ENCODE measurements around the gene RAB38.

Gene RAB38

GRCh38 chr11:88151709-88152265, 23.5 kb downstream of the RAB38 start:
- Histone ChIP-seq H3K27ac (ENCODE audit: insufficient read depth, low read depth, low read length, poor library complexity, severe bottlenecking) (no peak overlapping the region), H3K36me3 (ENCODE audit: control insufficient read depth, insufficient read depth, low read length) (no peaks in the 10 kb centered on the region), H3K9me3 (ENCODE audit: control insufficient read depth, low read length) (no peaks in the 10 kb centered on the region), H3K4me1 (ENCODE audit: control insufficient read depth, insufficient read depth, low read length) (no peaks in the 10 kb centered on the region), H3K27me3 (ENCODE audit: control insufficient read depth, insufficient read depth, low read length, poor library complexity, severe bottlenecking) (no peaks in the 10 kb centered on the region), H3K4me3 (ENCODE audit: insufficient read depth, low read depth, low read length) (no peak overlapping the region)
- WGBS, 2 experiments = 91 to 93% methylated on average over 5 of the region's 5 CpGs

DNA sequence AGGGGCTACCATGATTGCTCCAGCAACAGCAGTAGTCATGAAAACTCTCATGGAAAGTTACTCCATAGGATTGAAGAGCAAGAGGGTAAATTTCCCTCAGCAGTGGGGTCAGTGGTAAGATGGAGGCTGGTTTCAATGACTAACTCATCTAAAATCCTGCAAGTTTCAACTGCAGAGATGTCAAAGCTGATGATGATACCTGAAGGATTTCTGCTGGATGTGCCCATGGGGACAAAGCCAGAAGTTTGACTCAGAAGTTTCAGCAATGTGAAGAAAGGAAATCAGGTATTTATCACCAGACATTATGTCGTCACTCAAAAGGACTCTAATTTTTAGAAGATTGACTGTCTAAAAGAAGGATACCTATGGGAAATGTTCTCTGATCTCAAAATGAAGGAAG, 29.1 kb downstream of the RAB38 start:
- Histone ChIP-seq H3K4me3 (ENCODE audit: insufficient read depth, low read depth, low read length) (no peak overlapping the region), H3K27ac (ENCODE audit: insufficient read depth, low read depth, low read length, poor library complexity, severe bottlenecking) (no peak overlapping the region), H3K27me3 (ENCODE audit: control insufficient read depth, insufficient read depth, low read length, poor library complexity, severe bottlenecking) (no peaks in the 10 kb centered on the region), H3K4me1 (ENCODE audit: control insufficient read depth, insufficient read depth, low read length) (no peaks in the 10 kb centered on the region), H3K9me3 (ENCODE audit: control insufficient read depth, low read length) (no peaks in the 10 kb centered on the region), H3K36me3 (ENCODE audit: control insufficient read depth, insufficient read depth, low read length) (no peaks in the 10 kb centered on the region)
- 91% methylated on average over 1 of the region's 1 CpG; no CpG with 5 or more reads in 1 of the 2 experiments for WGBS, 2 experiments

GRCh38 chr11:88139865-88140264, 35.4 kb downstream of the RAB38 start:
- no peaks in the 10 kb centered on the region for H3K9me3 ChIP-seq (ENCODE audit: control insufficient read depth, low read length)
- H3K27me3 ChIP-seq (ENCODE audit: control insufficient read depth, insufficient read depth, low read length, poor library complexity, severe bottlenecking) = no peaks in the 10 kb centered on the region
- H3K36me3 ChIP-seq (ENCODE audit: control insufficient read depth, insufficient read depth, low read length) = no peaks in the 10 kb centered on the region
- H3K27ac ChIP-seq (ENCODE audit: insufficient read depth, low read depth, low read length, poor library complexity, severe bottlenecking) = no peak overlapping the region
- H3K4me1 ChIP-seq (ENCODE audit: control insufficient read depth, insufficient read depth, low read length) = no peaks in the 10 kb centered on the region
- 0% methylated on average over 1 of the region's 1 CpG for WGBS, 2 experiments
- no peak overlapping the region for H3K4me3 ChIP-seq (ENCODE audit: insufficient read depth, low read depth, low read length)

DNA sequence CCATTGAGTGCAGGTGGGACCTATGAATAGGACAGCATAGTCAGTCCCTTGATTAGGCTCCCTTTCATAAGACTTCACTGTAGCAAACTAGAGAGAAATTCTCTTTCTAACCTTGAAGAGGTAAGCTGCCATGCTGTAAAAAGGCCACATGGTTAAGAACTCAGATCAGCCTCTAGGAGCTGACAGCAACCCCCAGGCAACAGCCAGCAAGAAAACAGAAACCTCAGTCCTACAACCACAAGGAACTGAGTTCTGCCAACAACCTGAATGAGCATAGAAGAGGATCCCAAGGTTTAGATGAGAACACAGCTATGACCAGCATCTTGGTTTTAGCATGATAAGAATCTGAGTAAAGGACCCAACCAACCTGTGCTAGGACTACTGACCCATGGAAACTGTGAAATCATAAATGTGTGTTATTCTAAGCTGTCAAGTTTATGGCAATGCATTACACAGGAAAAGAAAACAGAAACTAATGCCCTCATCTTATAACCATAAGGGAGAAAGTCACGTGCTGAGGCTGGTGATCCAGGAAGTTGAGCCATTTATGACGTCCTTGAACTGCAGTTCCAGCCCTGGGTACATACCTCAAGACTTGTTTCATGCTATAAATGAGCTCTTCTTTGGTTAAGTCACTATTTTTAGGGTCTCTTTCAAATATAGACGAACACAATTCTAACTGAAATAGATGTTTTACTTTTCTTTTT, 43.3 kb downstream of the RAB38 start:
- WGBS, 2 experiments = 91 to 92% methylated on average over 3 of the region's 3 CpGs
- Histone ChIP-seq H3K36me3 (ENCODE audit: control insufficient read depth, insufficient read depth, low read length) (no peaks in the 10 kb centered on the region), H3K27me3 (ENCODE audit: control insufficient read depth, insufficient read depth, low read length, poor library complexity, severe bottlenecking) (no peaks in the 10 kb centered on the region), H3K27ac (ENCODE audit: insufficient read depth, low read depth, low read length, poor library complexity, severe bottlenecking) (no peak overlapping the region), H3K4me3 (ENCODE audit: insufficient read depth, low read depth, low read length) (no peak overlapping the region), H3K9me3 (ENCODE audit: control insufficient read depth, low read length) (no peaks in the 10 kb centered on the region), H3K4me1 (ENCODE audit: control insufficient read depth, insufficient read depth, low read length) (no peaks in the 10 kb centered on the region)

- H3K27ac ChIP-seq (ENCODE audit: insufficient read depth, low read depth, low read length, poor library complexity, severe bottlenecking) = no peak overlapping the region
- H3K36me3 ChIP-seq (ENCODE audit: control insufficient read depth, insufficient read depth, low read length) = no peaks in the 10 kb centered on the region
- H3K4me1 ChIP-seq (ENCODE audit: control insufficient read depth, insufficient read depth, low read length) = no peaks in the 10 kb centered on the region
- H3K9me3 ChIP-seq (ENCODE audit: control insufficient read depth, low read length) = no peaks in the 10 kb centered on the region
- H3K4me3 ChIP-seq (ENCODE audit: insufficient read depth, low read depth, low read length) = no peak overlapping the region
- no peaks in the 10 kb centered on the region for H3K27me3 ChIP-seq (ENCODE audit: control insufficient read depth, insufficient read depth, low read length, poor library complexity, severe bottlenecking)
- 90 to 91% methylated on average over 4 of the region's 4 CpGs for WGBS, 2 experiments
Measured at GRCh38 chr11:88122956-88123355, 52.3 kb downstream of the RAB38 start.

DNA sequence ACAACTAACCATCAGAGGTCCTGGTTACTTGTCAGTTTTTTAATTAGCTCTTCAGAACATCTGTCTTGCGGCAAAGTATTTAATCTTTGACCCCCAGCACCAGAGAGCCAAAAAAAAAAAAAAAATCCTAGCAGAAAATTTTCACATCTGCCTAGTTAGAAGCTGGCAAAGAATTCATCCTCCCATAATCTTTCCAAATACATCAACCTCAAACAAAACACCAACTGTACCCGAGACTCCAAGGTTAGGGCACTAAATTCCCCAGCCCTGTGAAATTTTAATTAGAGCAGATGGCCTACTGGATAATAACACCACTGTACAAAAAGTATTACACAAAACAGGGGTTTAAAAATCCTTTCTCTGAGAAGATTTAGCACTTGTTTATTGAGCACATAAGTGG, 55.7 kb downstream of the RAB38 start:
- 90 to 93% methylated on average over 2 of the region's 2 CpGs for WGBS, 2 experiments
- Histone ChIP-seq H3K9me3 (ENCODE audit: control insufficient read depth, low read length) (no peaks in the 10 kb centered on the region), H3K4me3 (ENCODE audit: insufficient read depth, low read depth, low read length) (no peak overlapping the region), H3K36me3 (ENCODE audit: control insufficient read depth, insufficient read depth, low read length) (no peaks in the 10 kb centered on the region), H3K4me1 (ENCODE audit: control insufficient read depth, insufficient read depth, low read length) (peaks cover 21% of the 10 kb centered on the region), H3K27me3 (ENCODE audit: control insufficient read depth, insufficient read depth, low read length, poor library complexity, severe bottlenecking) (no peaks in the 10 kb centered on the region), H3K27ac (ENCODE audit: insufficient read depth, low read depth, low read length, poor library complexity, severe bottlenecking) (no peak overlapping the region)

DNA sequence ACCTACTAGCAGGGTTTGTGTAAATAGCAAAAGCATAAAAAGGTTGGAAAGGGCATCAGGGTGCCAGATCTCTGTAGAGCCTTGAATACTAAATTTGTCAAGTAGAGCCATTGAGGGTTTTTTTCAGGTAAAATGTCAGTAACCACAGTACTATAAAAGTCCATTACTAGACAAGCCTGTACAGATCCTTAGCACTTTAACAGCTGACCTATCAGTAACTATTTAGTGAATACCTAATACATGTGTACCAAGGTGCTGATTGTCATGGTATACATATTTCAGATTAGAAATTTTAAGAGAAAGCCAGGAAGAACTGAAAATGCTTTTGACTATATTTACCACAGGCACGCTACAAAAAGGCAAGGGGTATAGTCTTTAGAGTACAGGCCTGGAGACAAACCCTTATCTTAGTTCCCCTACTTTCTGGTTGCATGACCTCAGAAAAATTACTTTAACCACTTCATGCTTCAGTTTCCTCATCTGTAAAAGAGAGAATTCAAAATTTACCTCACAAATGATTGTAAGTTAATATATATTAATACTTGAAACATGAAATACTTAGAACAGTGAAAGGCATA, 57.9 kb downstream of the RAB38 start:
- no peaks in the 10 kb centered on the region for H3K9me3 ChIP-seq (ENCODE audit: control insufficient read depth, low read length)
- no peaks in the 10 kb centered on the region for H3K36me3 ChIP-seq (ENCODE audit: control insufficient read depth, insufficient read depth, low read length)
- 91 to 100% methylated on average over 1 of the region's 1 CpG for WGBS, 2 experiments
- H3K4me1 ChIP-seq (ENCODE audit: control insufficient read depth, insufficient read depth, low read length) = peaks cover 21% of the 10 kb centered on the region
- H3K27me3 ChIP-seq (ENCODE audit: control insufficient read depth, insufficient read depth, low read length, poor library complexity, severe bottlenecking) = no peaks in the 10 kb centered on the region
- H3K4me3 ChIP-seq (ENCODE audit: insufficient read depth, low read depth, low read length) = no peak overlapping the region
- H3K27ac ChIP-seq (ENCODE audit: insufficient read depth, low read depth, low read length, poor library complexity, severe bottlenecking) = no peak overlapping the region

DNA sequence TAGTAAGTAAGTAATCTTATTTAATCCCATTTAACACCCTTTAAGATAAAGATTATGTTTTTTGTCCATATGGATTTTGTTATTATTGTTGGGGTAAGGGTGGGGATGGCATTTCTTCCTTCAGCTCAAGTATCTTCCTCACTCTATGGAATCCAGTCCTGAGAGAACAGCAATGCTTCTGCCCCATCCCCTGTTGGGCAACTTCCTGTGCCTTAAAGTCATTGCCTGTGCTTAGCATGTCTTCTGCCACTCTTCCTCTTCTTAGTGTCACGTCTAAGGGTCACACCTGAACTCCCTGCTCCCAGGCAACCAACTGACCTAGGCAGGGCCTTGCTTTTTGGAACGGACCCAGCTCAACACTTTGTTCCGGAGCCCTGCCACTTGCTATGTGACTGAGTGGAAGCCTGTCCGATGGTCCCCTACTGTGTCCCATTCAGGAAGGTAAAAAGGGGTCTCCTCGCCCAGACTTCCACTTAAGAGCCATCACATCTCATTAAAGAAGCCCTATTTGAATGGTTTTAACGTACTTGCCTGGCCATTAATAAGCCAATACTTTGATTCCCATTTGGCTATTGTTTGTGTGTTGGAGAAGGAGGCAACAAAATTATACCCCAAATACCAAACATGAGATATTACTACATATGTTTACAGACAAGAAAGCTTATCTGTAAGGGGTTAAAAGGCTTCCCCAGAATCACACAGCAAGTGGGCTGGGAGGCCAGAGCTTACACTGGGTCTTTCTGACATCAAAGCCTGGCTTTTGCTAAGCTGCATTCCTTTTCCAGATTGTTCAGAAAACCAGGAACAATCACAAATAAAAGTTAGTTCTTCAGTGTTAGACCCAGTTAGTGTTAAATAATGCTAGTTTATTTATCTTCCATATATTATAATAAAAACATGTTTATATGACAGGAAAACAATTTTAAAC, 59.2 kb downstream of the RAB38 start:
- H3K4me1 ChIP-seq (ENCODE audit: control insufficient read depth, insufficient read depth, low read length) = peaks cover 21% of the 10 kb centered on the region
- no peaks in the 10 kb centered on the region for H3K27me3 ChIP-seq (ENCODE audit: control insufficient read depth, insufficient read depth, low read length, poor library complexity, severe bottlenecking)
- 28 to 29% methylated on average over 5 of the region's 6 CpGs for WGBS, 2 experiments
- no peak overlapping the region for H3K4me3 ChIP-seq (ENCODE audit: insufficient read depth, low read depth, low read length)
- no peaks in the 10 kb centered on the region for H3K9me3 ChIP-seq (ENCODE audit: control insufficient read depth, low read length)
- no peak overlapping the region for H3K27ac ChIP-seq (ENCODE audit: insufficient read depth, low read depth, low read length, poor library complexity, severe bottlenecking)
- H3K36me3 ChIP-seq (ENCODE audit: control insufficient read depth, insufficient read depth, low read length) = no peaks in the 10 kb centered on the region

DNA sequence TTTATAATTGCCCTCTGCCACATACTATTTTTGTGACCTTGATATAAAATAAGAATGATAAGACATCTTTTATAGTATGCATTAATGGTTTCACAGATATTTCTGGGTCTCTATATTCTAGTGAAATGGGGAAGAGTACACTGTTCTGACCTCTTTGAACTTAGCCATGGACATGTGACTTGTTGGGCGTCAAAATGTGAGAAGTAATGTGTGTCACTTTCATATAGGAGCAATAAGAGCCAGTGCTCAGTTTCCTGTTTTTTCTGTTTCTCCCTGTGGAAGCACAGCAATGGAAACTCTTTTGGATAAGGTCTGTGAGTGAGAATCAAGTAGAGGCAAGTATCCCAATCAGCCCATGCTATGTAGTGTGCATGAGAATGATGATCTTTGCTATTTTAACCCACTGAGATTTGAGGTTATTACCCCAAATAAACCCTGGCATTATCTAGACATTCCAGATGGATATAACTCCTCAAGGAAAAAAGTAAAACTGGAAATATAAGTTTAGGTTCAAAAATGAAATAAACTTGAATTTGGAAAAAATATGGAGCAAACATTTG, 60.7 kb downstream of the RAB38 start:
- Histone ChIP-seq H3K27ac (ENCODE audit: insufficient read depth, low read depth, low read length, poor library complexity, severe bottlenecking) (no peak overlapping the region), H3K4me1 (ENCODE audit: control insufficient read depth, insufficient read depth, low read length) (peaks cover 21% of the 10 kb centered on the region), H3K36me3 (ENCODE audit: control insufficient read depth, insufficient read depth, low read length) (no peaks in the 10 kb centered on the region), H3K9me3 (ENCODE audit: control insufficient read depth, low read length) (no peaks in the 10 kb centered on the region), H3K27me3 (ENCODE audit: control insufficient read depth, insufficient read depth, low read length, poor library complexity, severe bottlenecking) (no peaks in the 10 kb centered on the region), H3K4me3 (ENCODE audit: insufficient read depth, low read depth, low read length) (no peak overlapping the region)
- WGBS, 2 experiments = 88 to 97% methylated on average over 1 of the region's 1 CpG

- 92 to 93% methylated on average over 5 of the region's 5 CpGs for WGBS, 2 experiments
- Histone ChIP-seq H3K4me3 (ENCODE audit: insufficient read depth, low read depth, low read length) (no peak overlapping the region), H3K27me3 (ENCODE audit: control insufficient read depth, insufficient read depth, low read length, poor library complexity, severe bottlenecking) (no peaks in the 10 kb centered on the region), H3K4me1 (ENCODE audit: control insufficient read depth, insufficient read depth, low read length) (no peaks in the 10 kb centered on the region), H3K9me3 (ENCODE audit: control insufficient read depth, low read length) (no peaks in the 10 kb centered on the region), H3K36me3 (ENCODE audit: control insufficient read depth, insufficient read depth, low read length) (no peaks in the 10 kb centered on the region), H3K27ac (ENCODE audit: insufficient read depth, low read depth, low read length, poor library complexity, severe bottlenecking) (no peak overlapping the region)
Measured at GRCh38 chr11:88106666-88107065, 68.6 kb downstream of the RAB38 start.

Measured in ectodermal cell (in vitro differentiated cells).